Peyer's patch (tissue), 4 donors: ENCODE results near the gene RUNX3.

Experiments
- CTCF ChIP-seq, 6 experiments: fragments of 450-650 bp in 4 of 6; fragments of 200-600 bp in 2 of 6; sonication (generic) in 1 of 6; IDR thresholded peaks; one replicate each; pipeline ENCODE4 v1.5.1; 2017 to 2019; ENCODE audit warnings: antibody characterized with exemption in 6 of 6, mild to moderate bottlenecking in 3 of 6, moderate library complexity in 1 of 6
- POLR2A ChIP-seq, 2 donors: fragments of 450-650 bp; IDR thresholded peaks; one replicate each; pipeline ENCODE4 v1.5.1; 2017; ENCODE audit warnings: antibody characterized with exemption in 2 of 2, mild to moderate bottlenecking in 2 of 2, moderate library complexity in 2 of 2

- TF ChIP-seq POLR2A (IDR thresholded peaks at IDR 0.05) (no peak), CTCF (IDR thresholded peaks at IDR 0.05) (no peak)
Measured at GRCh38 chr1:24853649-24854048, 76.4 kb downstream of the RUNX3 start.
